PC-3 (cell line): ENCODE measurements around the gene NBAS. TPM values are rescaled to one million over a fixed set of nuclear protein-coding genes. Genes with fewer than 3 reads are reported as not detected.

Experiments used
- ATAC-seq: fragments of 200-7000 bp; cut with Tn5 transposase; 2 replicates; pipeline ENCODE4 v1.9.1; 2020; ENCODE audit warnings: mild to moderate bottlenecking, moderate library complexity
- BruUV-seq: library from RNA; stranded (reverse); fragments of 400-500 nt; replicated peaks from 2 replicates; lab custom pipeline; 2021; lab: Mats Ljungman, UMichigan
- CTCF ChIA-PET: fragments of 300-600 bp; sonication (Branson Sonifier 250); formaldehyde crosslinking; loops from one replicate; lab custom pipeline; 2022; ENCODE audit warnings: antibody characterized with exemption; lab: Charles Lee
- POLR2A ChIA-PET: fragments of 300-600 bp; sonication (Branson Sonifier 250); formaldehyde crosslinking; loops from one replicate; lab custom pipeline; 2022; ENCODE audit warnings: antibody characterized with exemption; ENCODE audit not compliant: unreplicated experiment; lab: Charles Lee
- DNase-seq: peaks from one replicate; pipeline ENCODE4 v3.0.0-alpha.2; 2015
- H2AFZ ChIP-seq: fragments of 300-600 bp; sonication (generic); 2 replicates; pipeline ENCODE4 v1.6.0; 2016; ENCODE audit warnings: antibody characterized with exemption, low read length
- H3F3A ChIP-seq: fragments of 300-600 bp; sonication (generic); one replicate; pipeline ENCODE4 v1.6.0; 2017; ENCODE audit warnings: antibody characterized with exemption, low read length, control low read depth, mild to moderate bottlenecking; ENCODE audit not compliant: unreplicated experiment
- H3K27ac ChIP-seq: fragments of 300-600 bp; sonication (generic); 2 replicates; pipeline ENCODE4 v1.5.1; 2016; ENCODE audit warnings: mild to moderate bottlenecking, low read length
- H3K27me3 ChIP-seq: fragments of 300-600 bp; sonication (generic); 2 replicates; pipeline ENCODE4 v1.6.1; 2016; ENCODE audit warnings: low read length, mixed read lengths
- H3K36me3 ChIP-seq: fragments of 300-600 bp; sonication (generic); 2 replicates; pipeline ENCODE4 v1.6.1; 2016; ENCODE audit warnings: low read depth, mixed run types, low read length, mixed read lengths
- H3K4me1 ChIP-seq: fragments of 300-600 bp; sonication (generic); 2 replicates; pipeline ENCODE4 v1.5.1; 2016; ENCODE audit warnings: low read length; ENCODE audit not compliant: insufficient read depth
- H3K4me2 ChIP-seq: fragments of 300-600 bp; sonication (generic); 2 replicates; pipeline ENCODE4 v1.6.0; 2016; ENCODE audit warnings: low read length
- H3K4me3 ChIP-seq: fragments of 300-600 bp; sonication (generic); 2 replicates; pipeline ENCODE4 v1.5.1; 2016; ENCODE audit warnings: mild to moderate bottlenecking, low read length, mixed read lengths
- H3K79me2 ChIP-seq: fragments of 300-600 bp; sonication (generic); 2 replicates; pipeline ENCODE4 v1.6.1; 2017; ENCODE audit warnings: low read length, mixed read lengths
- H3K9ac ChIP-seq: fragments of 300-600 bp; sonication (generic); 2 replicates; pipeline ENCODE4 v1.6.0; 2016; ENCODE audit warnings: mild to moderate bottlenecking, low read length
- H3K9me2 ChIP-seq: fragments of 300-600 bp; sonication (generic); replicated peaks from 2 replicates; pipeline ENCODE4 v1.6.1; 2016; ENCODE audit warnings: mixed run types, low read length, mixed read lengths
- H3K9me3 ChIP-seq: fragments of 300-600 bp; sonication (generic); 2 replicates; pipeline ENCODE4 v1.6.1; 2016; ENCODE audit warnings: low read length, mixed read lengths
- H4K20me1 ChIP-seq: fragments of 300-600 bp; sonication (generic); 2 replicates; pipeline ENCODE4 v1.6.1; 2016; ENCODE audit warnings: low read length, mixed read lengths
- CTCF ChIP-seq: fragments of 300-600 bp; sonication (generic); conservative IDR thresholded peaks from 2 replicates; pipeline ENCODE4 v1.5.1; 2017; ENCODE audit warnings: antibody characterized with exemption, low read depth, mild to moderate bottlenecking, low read length
- EZH2 ChIP-seq: fragments of 300-600 bp; sonication (generic); IDR thresholded peaks from one replicate; pipeline ENCODE4 v1.6.1; 2017; ENCODE audit warnings: antibody characterized with exemption, mild to moderate bottlenecking, low read length; ENCODE audit not compliant: unreplicated experiment
- EZH2phosphoT487 ChIP-seq: fragments of 300-600 bp; sonication (generic); IDR thresholded peaks from 2 replicates; pipeline ENCODE4 v1.6.1; 2018; ENCODE audit warnings: mild to moderate bottlenecking, antibody characterized with exemption, low read length, borderline replicate concordance
- intact Hi-C: fragments of 100-400 bp; cut with micrococcal nuclease; formaldehyde crosslinking; loops from 2 replicates; pipeline ENCODE4 v1.9.0; 2023
- total RNA-seq: library from RNA; depleted of rRNA; stranded (reverse); fragments of >200 nt; gene quantifications from 2 replicates; pipeline ENCODE4 v1.2.3, GENCODE V29; 2014

NBAS gene
- total RNA-seq, 1 experiment from 2014 or later, result 37.2 TPM

- Histone ChIP-seq H3K27ac (no peak overlapping the region), H3F3A (no peaks in the 10 kb centered on the region), H3K9ac (no peak overlapping the region), H3K79me2 (no peaks in the 10 kb centered on the region), H3K36me3 (no peaks in the 10 kb centered on the region), H3K4me3 (no peak overlapping the region), H2AFZ (no peak overlapping the region), H3K4me1 (no peaks in the 10 kb centered on the region), H4K20me1 (no peaks in the 10 kb centered on the region), H3K4me2 (no peak overlapping the region), H3K27me3 (no peaks in the 10 kb centered on the region), H3K9me3 (no peaks in the 10 kb centered on the region), H3K9me2 (no peaks in the 10 kb centered on the region)
- intact Hi-C loops, result no loop called here
- BruUV-seq, result no TSS peak
- ChIA-PET POLR2A (no interaction called here), CTCF (no interaction called here)
- DNase-seq, result no peak
- TF ChIP-seq EZH2 (no peak), CTCF (no peak), EZH2phosphoT487 (no peak)
- ATAC-seq, result no peak
These were observed 408.8 kb downstream of the NBAS start for GRCh38 chr2:15152382-15152781.

GRCh38 chr2:15149063-15149462 lies 412.1 kb downstream of the NBAS start:
- H3K27me3 ChIP-seq, result no peaks in the 10 kb centered on the region
- no peaks in the 10 kb centered on the region for H3K9me2 ChIP-seq
- no peak overlapping the region for H2AFZ ChIP-seq
- no peak overlapping the region for H3K9ac ChIP-seq
- no peaks in the 10 kb centered on the region for H3K79me2 ChIP-seq
- H3F3A ChIP-seq, result no peaks in the 10 kb centered on the region
- no peak for DNase-seq
- intact Hi-C loops, result loop anchor here (10.0 kb wide), 1 partner anchor 114 kb away; no protein-coding TSS in a partner anchor
- no peak for TF ChIP-seq EZH2
- no peak for TF ChIP-seq CTCF
- TF ChIP-seq EZH2phosphoT487, result no peak
- H4K20me1 ChIP-seq, result no peaks in the 10 kb centered on the region
- no peak overlapping the region for H3K4me3 ChIP-seq
- H3K36me3 ChIP-seq, result no peaks in the 10 kb centered on the region
- no peak for ATAC-seq
- ChIA-PET POLR2A (no interaction called here), CTCF (no interaction called here)
- H3K9me3 ChIP-seq, result no peaks in the 10 kb centered on the region
- H3K4me1 ChIP-seq, result peaks cover 16% of the 10 kb centered on the region
- BruUV-seq, result no TSS peak
- no peak overlapping the region for H3K27ac ChIP-seq
- no peak overlapping the region for H3K4me2 ChIP-seq

- Histone ChIP-seq H4K20me1 (no peaks in the 10 kb centered on the region), H3K9ac (no peak overlapping the region), H3K9me2 (no peaks in the 10 kb centered on the region), H3K79me2 (no peaks in the 10 kb centered on the region), H2AFZ (no peak overlapping the region), H3K4me2 (no peak overlapping the region), H3F3A (no peaks in the 10 kb centered on the region), H3K4me1 (peaks cover 27% of the 10 kb centered on the region), H3K4me3 (no peak overlapping the region), H3K27ac (no peak overlapping the region), H3K27me3 (no peaks in the 10 kb centered on the region), H3K9me3 (no peaks in the 10 kb centered on the region), H3K36me3 (no peaks in the 10 kb centered on the region)
- no TSS peak for BruUV-seq
- intact Hi-C loops, result loop anchor here (10.0 kb wide), 1 partner anchor 113 kb away; no protein-coding TSS in a partner anchor
- ChIA-PET POLR2A (no interaction called here), CTCF (no interaction called here)
- no peak for ATAC-seq
- TF ChIP-seq EZH2phosphoT487, result no peak
- TF ChIP-seq CTCF, result no peak
- no peak for TF ChIP-seq EZH2
- no peak for DNase-seq
These were observed 413.5 kb downstream of the NBAS start for GRCh38 chr2:15147591-15147990.
